Measurements from ENCODE around the gene ELP6.
"Not testable (repeated sequence)": the region's sequence is repeated elsewhere in the genome, so short reads cannot be mapped to it uniquely, and the experiment has no call there.

The ELP6 gene

GRCh38 chr3:47512416-47513124, 942 bp downstream of the ELP6 start:
- peak in 1 of 2 donors; percentile 1 for DNase-seq (ENCODE audit: low read depth in 1 of 2, low spot score in 1 of 2)

- not testable (repeated sequence) for DNase-seq (ENCODE audit: low read depth in 1 of 2, low spot score in 1 of 2)
Measured at GRCh38 chr3:47505267-47505666, 8.2 kb downstream of the ELP6 start.

DNA sequence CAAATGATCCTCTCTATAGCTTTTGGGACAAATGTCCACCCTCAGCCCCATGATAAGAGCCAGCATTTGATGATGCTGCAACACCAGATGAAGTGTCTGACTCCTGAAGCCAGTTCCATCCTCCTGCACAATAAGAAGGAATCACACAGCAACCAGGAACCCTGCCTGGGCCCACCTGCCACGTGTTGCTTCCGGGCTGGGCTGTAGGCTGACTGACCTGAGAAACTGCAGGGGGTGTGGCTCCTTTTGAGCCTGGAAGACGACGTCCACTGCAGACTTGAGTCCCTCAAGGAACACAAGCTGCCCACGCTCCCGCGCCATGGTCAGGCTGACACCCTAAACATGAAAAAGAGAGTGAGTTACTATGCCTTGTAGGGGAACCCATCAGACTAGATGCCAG, 9.4 kb downstream of the ELP6 start:
- no peak for DNase-seq (ENCODE audit: low read depth in 1 of 2, low spot score in 1 of 2)

DNA sequence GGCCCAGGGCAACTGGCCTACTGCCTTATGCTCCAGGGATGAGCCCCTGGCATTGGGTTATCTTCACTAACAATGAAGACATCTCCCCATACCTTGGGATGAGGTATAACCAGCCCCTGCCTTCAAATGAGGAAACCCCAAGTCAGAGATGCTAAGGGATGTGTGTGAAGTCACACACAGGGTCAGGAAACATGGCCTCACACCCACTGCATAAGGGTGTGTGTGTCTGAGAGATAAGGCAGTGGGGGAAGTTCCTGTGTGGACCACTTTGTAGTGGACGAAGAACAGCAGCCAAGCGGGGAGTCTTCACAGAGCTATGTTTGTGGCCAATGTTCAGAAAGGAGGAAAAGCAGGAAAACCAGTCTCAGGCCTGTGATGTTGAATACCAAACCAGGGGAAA, 10.5 kb downstream of the ELP6 start:
- DNase-seq (ENCODE audit: low read depth in 1 of 2, low spot score in 1 of 2) = no peak

DNA sequence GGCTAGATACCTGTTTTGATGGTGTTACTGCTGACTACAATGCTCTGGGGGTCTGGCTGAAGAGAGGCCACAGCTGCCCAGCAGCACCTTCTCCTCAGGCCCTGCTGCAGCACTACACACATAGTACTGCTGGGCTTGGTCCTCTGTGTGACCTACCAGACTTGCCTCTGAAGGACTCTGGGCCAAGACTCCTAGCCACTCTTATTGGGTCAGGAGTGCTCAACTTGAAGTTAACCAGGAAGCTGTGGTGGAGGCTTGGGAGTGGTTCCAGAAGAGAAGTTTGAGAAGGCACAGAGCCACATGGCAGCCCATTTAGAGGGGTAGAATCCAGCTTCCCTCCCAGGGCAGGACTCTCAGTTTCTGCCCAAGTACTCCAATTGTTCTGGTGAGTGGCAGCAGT, 16.6 kb downstream of the ELP6 start:
- no peak for DNase-seq (ENCODE audit: low read depth in 1 of 2, low spot score in 1 of 2)

GRCh38 chr3:47495886-47496285, 17.6 kb downstream of the ELP6 start:
- no peak for DNase-seq (ENCODE audit: low read depth in 1 of 2, low spot score in 1 of 2)

DNA sequence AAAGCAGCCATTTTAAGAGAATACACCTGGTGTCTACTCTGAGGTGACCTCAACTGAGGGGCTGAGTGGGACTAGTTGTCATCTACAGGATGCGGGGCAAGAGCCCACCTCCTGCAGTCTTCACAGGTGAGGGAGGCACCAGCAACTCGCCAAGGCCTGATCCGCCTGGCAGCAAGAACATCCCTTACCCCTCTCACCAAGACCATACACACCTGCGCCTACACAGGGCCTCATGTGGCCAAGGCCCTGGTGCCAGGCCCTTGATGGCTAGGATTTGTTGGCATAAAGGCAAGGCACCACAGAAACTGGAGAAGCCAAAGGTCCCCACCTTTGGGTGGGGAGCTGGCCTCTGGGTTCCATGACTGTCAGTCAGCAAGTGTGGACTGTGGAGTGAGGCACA, 18.4 kb downstream of the ELP6 start:
- no peak for DNase-seq (ENCODE audit: low read depth in 1 of 2, low spot score in 1 of 2)

DNA sequence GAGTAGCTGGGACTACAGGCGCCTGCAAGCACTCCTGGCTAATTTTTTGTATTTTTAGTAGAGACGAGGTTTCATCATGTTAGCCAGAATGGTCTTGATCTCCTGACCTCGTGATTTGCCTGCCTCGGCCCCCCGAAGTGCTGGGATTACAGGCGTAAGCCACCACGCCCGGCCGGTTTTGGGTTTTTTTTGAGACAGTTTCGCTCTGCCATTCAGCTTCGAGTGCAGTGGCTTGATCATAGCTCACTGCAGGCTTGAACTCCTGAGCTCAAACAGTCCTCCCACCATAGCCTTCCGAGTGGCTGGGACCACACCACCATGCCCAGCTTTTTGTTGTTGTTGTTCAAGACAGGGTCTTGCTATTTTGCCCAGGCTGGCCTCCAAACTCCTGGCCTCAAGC, 21.7 kb downstream of the ELP6 start:
- no peak for DNase-seq (ENCODE audit: low read depth in 1 of 2, low spot score in 1 of 2)

DNA sequence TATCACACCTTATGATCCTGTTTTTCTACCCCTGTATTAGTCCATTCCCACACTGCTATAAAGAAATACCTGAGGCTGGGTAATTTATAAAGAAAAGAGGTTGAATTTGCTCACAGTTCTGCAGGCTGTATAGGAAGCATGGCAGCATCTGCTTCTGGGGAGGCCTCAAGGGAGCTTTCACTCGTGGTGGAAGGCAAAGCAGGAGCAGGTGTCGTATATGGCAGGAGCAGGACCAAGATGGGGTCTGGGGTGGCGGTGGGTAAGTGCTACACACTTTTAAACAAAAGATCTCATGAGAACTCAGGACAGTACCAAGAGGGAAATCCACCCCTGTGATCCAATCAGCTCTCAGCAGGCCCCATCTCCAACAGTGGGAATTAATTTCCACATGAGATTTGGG, 22.3 kb downstream of the ELP6 start:
- DNase-seq (ENCODE audit: low read depth in 1 of 2, low spot score in 1 of 2) = no peak

GRCh38 chr3:47487265-47487664, 26.2 kb downstream of the ELP6 start:
- no peak for DNase-seq (ENCODE audit: low read depth in 1 of 2, low spot score in 1 of 2)

GRCh38 chr3:47485812-47486211, 27.7 kb downstream of the ELP6 start:
- no peak for DNase-seq (ENCODE audit: low read depth in 1 of 2, low spot score in 1 of 2)

GRCh38 chr3:47482366-47482765, 31.1 kb downstream of the ELP6 start:
- no peak for DNase-seq (ENCODE audit: low read depth in 1 of 2, low spot score in 1 of 2)

DNA sequence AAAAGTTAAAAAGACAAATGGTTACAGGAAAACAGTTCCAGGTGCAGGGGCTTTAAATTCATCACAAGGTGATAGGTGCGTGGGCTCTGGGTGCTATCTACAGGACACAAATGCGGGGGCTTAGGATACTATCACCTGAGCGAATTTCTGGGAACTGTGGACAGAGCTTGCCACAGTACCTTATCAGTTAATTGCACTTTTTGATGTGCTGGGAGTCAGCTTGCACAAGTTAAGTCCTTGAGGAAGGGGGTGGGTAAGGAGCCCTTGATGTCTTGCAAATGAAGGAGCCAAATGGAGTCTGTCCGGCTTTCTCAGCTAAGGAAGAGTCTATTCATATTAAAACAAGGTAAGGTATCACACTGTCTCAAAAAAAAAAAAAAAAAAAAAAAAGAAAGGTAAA, 31.7 kb downstream of the ELP6 start:
- not testable (repeated sequence) for DNase-seq (ENCODE audit: low read depth in 1 of 2, low spot score in 1 of 2)

- DNase-seq (ENCODE audit: low read depth in 1 of 2, low spot score in 1 of 2) = not testable (repeated sequence)
Measured at GRCh38 chr3:47480267-47480666, 33.2 kb downstream of the ELP6 start.

GRCh38 chr3:47479826-47480160, 33.7 kb downstream of the ELP6 start:
- DNase-seq (ENCODE audit: low read depth in 1 of 2, low spot score in 1 of 2) = no peak

- DNase-seq (ENCODE audit: low read depth in 1 of 2, low spot score in 1 of 2) = no peak
Measured at GRCh38 chr3:47478022-47478421, 35.5 kb downstream of the ELP6 start.

DNA sequence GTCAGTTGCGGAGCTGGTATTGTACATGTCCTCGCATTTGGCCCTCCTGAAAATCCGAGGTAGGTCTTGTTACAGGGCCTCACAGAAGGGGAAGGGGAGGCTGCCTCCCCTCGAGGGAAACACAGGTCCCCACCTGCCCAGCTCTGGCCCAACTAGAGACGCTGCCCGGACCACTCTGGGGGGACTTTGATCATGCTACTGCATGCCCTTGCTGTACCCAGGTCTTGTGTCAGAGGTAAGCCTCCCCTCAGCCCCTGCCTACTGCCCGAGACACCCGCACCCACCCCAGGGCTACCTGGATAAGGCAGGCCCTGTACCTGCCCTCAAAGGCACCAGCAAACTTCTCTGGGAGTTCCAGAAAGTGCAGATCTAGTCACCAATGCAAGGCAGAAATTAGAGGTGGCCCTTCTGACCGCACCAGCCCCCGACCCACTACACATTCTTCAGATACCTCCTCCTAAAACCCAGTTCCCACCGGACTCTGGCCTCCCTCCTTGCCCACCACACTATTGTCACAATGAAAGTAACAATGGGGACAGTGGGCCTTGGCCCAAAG, 36.8 kb downstream of the ELP6 start:
- no peak for DNase-seq (ENCODE audit: low read depth in 1 of 2, low spot score in 1 of 2)

DNA sequence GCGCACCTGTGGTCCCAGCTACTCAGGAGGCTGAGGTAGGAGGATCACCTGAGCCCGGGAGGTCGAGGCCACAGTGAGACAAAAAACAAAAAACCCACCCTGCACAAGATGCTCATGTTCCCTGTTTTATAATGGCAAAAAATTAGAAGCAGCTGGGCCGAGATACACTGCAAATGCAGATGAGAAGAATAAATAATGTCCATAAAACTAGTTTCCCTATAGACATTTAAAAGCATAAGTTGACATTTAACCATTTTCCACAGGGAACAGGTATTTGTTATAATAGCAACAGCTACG, 37.2 kb downstream of the ELP6 start:
- no peak for DNase-seq (ENCODE audit: low read depth in 1 of 2, low spot score in 1 of 2)

DNA sequence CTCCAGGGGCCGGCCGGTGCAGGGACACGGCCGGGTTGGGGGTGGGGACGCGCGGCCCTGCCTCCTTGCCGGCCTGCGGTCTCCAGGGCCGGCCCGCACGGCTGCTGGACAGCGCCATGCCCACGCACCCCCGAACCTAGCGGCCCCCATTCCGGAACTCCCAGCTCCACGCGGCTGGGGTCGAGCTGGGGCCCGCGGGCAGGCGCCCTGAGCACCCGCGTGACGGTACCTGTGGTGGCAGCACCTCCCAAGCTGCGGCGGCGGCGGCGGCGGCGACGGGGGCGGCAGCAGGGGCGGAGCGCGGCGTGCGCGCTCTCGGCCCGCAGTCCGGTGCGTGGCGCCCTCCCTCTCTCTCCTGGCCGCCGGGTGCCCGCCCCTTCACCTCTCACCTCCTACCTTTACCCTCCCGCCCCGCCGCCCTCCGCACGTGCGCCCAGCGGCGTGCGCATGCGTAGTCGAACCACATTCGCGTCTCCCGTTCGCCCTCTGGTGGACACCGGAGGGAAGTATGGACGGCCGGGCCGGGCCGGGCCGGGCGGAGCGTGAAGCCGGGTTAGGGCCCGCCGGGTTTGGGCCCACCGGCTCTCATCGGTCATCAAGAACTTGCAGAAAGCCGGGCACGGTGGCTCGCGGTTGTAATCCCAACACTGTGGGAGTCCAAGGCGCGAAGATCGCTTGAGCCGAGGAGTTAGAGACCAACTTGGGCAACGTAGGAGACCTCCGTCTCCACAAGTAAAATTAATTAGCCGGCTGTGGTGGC, 37.8 kb downstream of the ELP6 start, which contains the start of gene SCAP:
SCAP (minus strand) TSS at position 372 of the 760 bp plus-strand sequence. CDS start 32,948 bp downstream, outside the sequence.
- peak; percentile 94 to 95 for DNase-seq (ENCODE audit: low read depth in 1 of 2, low spot score in 1 of 2)

- DNase-seq (ENCODE audit: low read depth in 1 of 2, low spot score in 1 of 2) = no peak
Measured at GRCh38 chr3:47475029-47475569, 38.4 kb downstream of the ELP6 start.

GRCh38 chr3:47473391-47473790, 40.1 kb downstream of the ELP6 start:
- no peak for DNase-seq (ENCODE audit: low read depth in 1 of 2, low spot score in 1 of 2)

DNA sequence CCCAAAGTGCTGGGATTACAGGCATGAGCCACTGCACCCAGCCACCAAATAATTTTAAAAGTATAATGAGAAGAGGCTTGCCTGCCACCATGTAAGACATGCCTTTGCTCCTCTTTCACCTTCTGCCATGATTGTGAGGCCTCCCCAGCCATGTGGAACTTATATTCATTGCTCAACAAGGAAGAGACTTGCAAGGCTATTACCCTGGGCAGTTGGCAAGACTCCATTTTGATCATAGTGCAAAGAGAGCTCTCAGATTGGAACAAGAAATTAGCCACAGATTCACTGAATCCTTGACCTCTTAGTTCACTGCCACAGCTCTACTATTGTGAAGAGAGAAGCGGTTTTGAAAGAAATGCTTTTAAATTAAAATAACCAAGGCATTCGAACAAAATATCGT, 43.9 kb downstream of the ELP6 start:
- DNase-seq (ENCODE audit: low read depth in 1 of 2, low spot score in 1 of 2) = no peak
